ENCODE results near the gene EPHA6.
"Not testable (repeated sequence)": the region's sequence is repeated elsewhere in the genome, so short reads cannot be mapped to it uniquely, and the experiment has no call there.

DNA sequence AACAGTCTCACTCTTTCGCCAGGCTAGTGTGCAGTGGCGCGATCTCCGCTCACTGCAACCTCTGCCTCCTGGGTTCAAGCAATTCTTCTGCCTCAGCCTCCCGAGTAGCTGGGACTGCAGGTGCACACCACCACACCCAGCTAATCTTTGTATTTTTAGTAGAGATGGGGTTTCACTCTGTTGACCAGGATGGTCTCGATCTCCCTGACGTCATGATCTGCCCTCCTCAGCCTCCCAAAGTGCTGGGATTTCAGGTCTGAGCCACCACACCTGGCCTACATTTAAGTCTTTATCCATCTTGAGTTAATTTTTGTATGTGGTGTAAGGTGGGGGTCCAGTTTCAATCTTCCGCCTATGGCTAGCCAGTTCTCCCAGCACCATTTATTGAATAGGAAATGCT is 211.2 kb downstream of the EPHA6 start:
- TF ChIP-seq, protein P1, sequence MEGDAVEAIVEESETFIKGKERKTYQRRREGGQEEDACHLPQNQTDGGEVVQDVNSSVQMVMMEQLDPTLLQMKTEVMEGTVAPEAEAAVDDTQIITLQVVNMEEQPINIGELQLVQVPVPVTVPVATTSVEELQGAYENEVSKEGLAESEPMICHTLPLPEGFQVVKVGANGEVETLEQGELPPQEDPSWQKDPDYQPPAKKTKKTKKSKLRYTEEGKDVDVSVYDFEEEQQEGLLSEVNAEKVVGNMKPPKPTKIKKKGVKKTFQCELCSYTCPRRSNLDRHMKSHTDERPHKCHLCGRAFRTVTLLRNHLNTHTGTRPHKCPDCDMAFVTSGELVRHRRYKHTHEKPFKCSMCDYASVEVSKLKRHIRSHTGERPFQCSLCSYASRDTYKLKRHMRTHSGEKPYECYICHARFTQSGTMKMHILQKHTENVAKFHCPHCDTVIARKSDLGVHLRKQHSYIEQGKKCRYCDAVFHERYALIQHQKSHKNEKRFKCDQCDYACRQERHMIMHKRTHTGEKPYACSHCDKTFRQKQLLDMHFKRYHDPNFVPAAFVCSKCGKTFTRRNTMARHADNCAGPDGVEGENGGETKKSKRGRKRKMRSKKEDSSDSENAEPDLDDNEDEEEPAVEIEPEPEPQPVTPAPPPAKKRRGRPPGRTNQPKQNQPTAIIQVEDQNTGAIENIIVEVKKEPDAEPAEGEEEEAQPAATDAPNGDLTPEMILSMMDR (IDR thresholded peaks at IDR 0.05), result not testable (repeated sequence)
- not testable (repeated sequence) for TF ChIP-seq POLR2A (IDR thresholded peaks at IDR 0.05)
